C4-2B (cell line): ENCODE measurements around the gene PRCD.

Experiments
- H3K27ac ChIP-seq: fragments of 450-650 bp; 2 replicates; pipeline ENCODE4 v1.5.1; 2017
- CTCF ChIP-seq: fragments of 450-650 bp; conservative IDR thresholded peaks from 2 replicates; pipeline ENCODE4 v1.5.1; 2017; ENCODE audit warnings: mild to moderate bottlenecking
- ZFX ChIP-seq: fragments of 450-650 bp; IDR thresholded peaks from 2 replicates; pipeline ENCODE4 v1.6.1; 2017

Gene PRCD

GRCh38 chr17:76548378-76549214, 8.8 kb downstream of the PRCD start:
- TF ChIP-seq ZFX: no peak
- TF ChIP-seq CTCF: no peak
- H3K27ac ChIP-seq: 0 out of 2 replicates have a peak overlapping the region, but pooled peaks have one; percentile 11

- TF ChIP-seq ZFX (no peak), CTCF (no peak)
- no peak overlapping the region for H3K27ac ChIP-seq
Observed at GRCh38 chr17:76549215-76549518, 9.3 kb downstream of the PRCD start.

GRCh38 chr17:76549539-76549938, 9.7 kb downstream of the PRCD start:
- no peak for TF ChIP-seq CTCF
- TF ChIP-seq ZFX: no peak
- H3K27ac ChIP-seq: no peak overlapping the region

GRCh38 chr17:76550712-76551615, 11.1 kb downstream of the PRCD start:
- no peak overlapping the region for H3K27ac ChIP-seq
- TF ChIP-seq ZFX (no peak), CTCF (no peak)

- no peak for TF ChIP-seq ZFX
- TF ChIP-seq CTCF: no peak
- H3K27ac ChIP-seq: no peak overlapping the region
Observed at GRCh38 chr17:76551685-76552084, 11.8 kb downstream of the PRCD start.

GRCh38 chr17:76553178-76553908, 13.5 kb downstream of the PRCD start:
- TF ChIP-seq CTCF (no peak), ZFX (no peak)
- H3K27ac ChIP-seq: no peak overlapping the region
